HG02678 (cell line): ENCODE measurements around the gene NR2F1.

Experiments
- ATAC-seq: cut with Tn5 transposase; IDR thresholded peaks from one replicate; pipeline ENCODE4 v1.9.1; 2021; ENCODE audit warnings: mild to moderate bottlenecking, moderate library complexity; ENCODE audit not compliant: unreplicated experiment

Gene NR2F1

DNA sequence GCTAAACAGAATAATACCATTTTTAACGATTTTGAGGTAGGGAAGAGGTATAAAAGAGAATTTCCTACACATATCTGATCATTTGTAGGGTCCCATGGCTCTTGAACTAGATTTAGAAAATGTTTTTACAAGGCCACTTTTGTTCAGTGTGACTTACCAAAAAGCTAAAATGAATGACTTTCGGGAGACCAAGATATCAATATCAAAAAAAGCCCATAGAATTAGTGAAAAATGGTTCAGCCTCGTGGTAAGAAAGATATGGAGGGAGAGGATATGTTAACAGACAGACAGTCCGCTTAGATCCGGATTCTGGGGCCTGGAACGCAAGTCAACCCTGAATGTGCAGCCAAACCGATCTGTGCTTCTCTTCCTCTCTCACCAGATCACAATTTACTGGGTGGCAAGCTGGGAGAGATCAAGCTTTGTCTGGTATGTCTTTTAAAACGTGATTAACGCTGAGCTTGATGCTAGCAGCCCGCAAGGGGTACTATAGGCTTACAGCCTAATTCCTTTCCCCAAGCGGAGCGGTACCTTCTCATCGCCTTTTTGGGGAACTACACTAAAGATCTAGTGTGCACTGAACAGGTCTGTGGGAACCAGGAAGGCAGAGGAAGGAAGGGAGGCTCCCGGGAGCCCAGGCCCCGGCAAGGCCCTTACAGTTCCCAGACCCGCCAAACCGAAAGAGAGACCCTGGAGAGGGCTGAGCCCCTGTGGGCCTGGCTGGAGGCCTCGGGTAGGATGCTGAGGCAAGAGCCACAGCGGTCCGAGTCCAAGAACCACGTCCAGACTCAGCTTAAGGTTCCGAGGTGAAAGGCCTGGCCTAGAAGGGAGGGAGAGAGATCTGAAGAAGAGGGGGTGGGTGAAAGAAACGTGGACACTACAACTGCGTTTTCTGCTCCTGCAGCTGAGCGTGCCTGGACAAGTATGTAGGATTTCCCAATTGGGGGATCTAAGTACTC lies 4.9 kb upstream of the NR2F1 start:
- no peak for ATAC-seq

DNA sequence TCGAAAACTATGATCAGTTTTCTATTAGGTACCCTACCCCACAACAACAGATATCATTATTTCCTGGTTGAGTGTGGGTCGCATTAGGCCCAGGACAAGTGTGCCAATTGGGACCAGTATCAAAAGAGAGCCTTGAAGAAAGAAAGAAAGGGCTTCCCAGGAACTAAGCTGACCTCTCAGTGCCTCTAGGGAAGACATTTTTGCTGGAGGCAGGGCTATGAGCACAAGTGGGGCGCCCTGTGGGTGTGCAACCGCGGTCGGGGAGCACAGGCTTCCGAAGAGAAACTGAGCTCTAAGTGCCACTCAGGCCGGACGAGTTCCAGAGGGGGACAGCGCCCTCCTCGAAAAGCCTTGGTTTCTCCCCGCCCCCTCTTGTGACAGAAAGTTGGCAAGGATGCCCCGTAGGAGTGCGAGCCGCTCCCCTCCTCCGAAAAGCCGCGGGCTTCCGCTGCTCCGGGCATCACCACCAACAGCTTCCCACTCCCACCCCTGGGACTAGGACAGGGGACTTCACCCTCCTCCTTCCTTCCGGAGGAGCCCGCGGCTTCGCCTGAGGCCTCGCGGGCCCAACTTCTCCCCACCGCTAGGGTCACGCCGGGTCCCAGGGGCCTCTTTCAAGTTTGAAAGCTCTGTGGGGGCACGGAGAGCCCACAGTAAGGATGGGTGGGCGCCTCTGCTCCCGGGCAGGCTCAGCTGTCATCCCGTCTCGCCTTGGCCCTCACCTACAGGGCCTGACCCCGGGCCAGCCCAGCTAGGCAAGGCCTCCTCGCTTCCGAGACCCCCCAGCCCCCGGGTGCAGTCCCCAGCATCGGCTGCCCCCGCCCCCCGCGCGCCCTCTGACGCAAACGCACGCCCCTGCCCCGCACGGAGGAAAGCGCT lies 4.0 kb upstream of the NR2F1 start:
- ATAC-seq = no peak

DNA sequence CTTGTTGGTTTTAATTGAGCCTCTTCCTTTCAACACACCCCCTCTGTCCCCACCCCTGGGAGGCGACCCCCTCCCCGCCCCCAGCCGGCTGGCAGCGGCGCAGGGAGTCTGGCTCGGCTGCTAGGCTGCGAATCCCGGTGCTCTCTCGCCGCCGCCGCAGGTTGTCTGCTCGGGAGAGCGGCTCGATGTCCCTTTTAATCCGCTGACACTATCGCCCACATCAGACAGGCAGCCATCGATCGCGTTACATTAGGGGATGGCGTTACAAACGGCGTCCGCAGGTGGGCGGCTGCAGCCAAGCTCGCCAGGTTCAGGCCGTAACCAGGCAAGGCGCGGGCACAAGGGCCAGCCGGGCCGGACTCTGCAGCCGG lies 3.3 kb upstream of the NR2F1 start:
- ATAC-seq = no peak

DNA sequence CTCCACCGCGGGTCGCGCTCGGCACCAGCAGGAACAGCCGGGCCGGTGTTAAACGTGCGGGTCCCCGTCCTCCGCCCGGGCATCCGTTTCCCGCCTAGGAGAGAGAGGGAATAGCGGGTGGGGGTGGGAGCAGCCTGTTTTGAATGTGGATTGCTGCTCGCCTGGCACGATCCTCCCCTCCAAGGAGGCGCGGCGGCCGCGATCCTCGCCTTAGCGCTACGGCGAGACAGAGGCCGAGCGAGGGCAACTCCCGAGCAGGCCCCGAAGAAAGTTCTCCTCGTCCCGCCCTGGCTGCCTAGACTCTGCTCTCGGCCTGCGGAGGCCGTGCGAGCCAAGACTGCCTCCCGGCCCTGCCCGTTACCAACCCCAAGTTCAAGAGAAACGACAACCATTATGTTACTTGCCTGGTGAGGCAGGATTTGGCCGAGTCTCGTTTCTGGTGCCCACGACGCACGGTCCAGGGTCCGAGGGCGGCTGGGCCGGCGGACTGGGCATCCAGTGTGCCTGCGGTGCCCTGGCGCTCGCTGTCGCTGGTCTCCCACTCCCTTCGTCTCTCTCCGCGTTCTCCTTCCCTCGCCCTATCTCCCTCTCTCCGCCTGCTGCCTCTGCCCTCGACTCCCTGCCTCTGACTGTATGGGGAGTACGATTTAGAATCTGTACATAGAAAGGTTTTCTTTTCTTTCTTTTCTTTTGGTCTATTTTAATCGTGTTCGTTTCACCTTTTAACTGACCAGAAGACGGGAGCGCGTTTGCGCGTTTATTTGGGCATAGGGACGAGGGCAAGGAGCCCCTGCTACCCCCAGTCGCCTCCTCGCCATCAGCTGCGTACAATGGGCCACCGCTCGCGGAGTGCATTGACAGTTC lies 2.7 kb upstream of the NR2F1 start:
- ATAC-seq = no peak

DNA sequence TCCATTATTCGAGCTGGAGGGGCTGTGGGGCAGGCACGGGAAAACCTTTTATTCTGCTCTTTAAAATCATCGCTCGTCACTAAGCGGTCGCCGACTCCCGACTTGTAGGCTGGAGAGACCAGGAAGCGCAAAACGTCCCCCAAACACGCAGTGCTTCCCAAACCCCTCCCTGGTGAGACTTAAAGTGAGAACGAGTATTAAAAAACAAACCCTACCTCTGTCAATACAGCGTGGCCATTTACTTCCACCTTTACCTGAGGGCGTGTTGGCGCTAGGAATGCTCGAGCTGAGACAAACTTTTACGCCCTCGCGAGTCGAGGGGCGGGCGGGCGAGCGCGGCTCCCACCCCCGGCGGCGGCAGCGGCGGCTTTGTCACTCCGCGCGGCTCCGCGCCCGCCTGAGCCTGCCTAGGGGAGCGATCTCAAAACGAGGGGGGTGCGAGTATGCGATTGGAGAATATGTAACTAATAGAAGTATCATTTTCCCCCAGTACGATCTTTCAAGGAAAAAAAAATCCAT lies 2.0 kb upstream of the NR2F1 start, which contains the start of gene NR2F1-AS1:
Gene NR2F1-AS1 (minus strand): TSS at position 293 of the 519 bp plus-strand sequence.
- ATAC-seq = peak; percentile 29

DNA sequence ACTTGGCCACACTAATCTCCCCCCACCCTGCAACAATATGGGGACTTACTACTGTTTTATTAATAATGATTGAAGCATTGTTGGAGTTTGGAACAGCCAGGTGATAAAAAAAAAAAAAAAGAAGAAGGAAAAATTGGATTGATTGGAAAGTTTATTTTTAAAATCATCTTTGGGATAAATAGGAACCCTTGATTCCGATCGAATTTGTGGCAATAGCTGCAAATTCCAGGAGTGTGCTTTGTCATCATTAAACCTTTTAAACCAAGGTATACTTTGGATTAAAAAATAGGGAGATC lies 907 bp upstream of the NR2F1 start:
- ATAC-seq = no peak

DNA sequence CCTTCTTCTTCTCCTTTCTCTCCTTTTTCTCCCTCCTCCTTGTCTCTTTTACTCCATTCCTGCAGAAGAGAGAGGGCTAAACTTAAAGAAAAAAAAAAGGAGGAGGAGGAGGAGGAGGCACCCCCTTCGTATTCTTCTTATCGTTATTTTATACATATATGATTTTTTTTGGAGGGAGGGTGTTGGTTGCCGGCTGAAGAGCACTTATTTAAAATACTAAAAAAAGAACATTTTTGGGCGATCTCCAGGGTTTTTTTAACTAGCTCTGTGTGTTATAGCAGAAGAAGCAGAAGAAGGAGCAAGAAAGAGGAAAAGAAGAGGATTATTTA lies 381 bp downstream of the NR2F1 start:
- no peak for ATAC-seq

DNA sequence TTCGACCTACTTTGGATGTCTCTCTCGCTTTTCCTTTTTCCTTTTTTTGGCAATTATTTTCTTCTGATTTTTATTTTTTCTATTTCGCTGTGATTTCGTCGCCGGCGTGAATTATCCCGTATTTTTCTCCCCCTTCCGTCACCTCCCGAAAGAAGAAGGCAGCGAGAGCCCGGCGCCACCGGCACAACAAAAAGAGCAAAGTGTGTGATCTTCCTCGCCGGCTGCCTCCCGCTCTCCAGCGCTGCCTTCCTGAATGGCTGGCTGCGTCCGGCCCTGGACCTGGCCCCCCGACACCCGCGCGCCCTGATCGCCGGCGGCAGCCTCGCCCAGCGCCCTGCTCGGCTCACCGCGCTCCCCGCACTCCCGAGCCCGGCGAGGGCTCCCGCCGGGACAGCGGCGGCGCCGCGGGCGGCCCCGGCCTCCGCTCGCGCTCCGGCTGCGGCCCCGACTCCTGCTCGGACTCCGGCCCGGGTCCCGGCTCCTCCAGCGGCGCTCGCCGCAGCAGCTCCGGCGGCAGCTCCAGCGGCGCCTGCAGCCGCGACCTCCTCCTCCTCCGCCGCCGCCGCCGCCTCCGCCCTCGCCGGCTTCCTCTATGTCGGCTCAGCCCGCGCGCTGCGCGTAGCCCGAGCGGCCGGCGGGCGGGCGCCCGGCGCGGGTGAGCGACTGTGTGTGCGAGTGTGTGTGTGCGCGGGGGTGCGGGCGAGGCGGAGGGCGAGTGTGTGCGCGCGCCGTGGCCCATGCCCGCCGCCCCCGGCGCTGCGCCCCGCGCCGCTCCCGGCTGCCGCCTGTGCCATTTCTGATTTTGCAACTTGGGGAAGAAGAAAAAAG lies 960 bp downstream of the NR2F1 start:
- peak; percentile 32 for ATAC-seq

DNA sequence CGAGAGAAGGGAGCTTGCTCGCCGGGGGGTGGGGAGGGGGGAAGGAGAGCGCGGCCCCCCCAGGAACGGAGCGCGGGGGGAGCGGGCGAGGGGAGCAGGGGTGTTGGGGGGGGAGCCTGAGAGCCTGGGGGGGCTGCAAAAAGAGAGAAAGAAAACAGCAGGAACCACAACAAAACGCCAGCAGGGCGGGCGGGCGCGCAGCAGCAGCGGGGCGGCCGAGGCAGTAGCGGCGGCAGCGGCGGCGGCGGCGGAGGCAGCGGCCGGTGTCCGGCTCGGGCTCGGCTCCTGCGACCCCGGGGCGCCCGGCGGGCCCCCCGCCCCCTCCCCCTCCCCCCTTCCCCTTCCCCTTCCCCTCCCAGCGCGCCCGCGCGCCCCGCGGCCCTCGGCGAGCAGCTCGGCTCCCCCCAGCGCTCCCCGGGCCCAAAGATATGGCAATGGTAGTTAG lies 1.6 kb downstream of the NR2F1 start:
- ATAC-seq = no peak

DNA sequence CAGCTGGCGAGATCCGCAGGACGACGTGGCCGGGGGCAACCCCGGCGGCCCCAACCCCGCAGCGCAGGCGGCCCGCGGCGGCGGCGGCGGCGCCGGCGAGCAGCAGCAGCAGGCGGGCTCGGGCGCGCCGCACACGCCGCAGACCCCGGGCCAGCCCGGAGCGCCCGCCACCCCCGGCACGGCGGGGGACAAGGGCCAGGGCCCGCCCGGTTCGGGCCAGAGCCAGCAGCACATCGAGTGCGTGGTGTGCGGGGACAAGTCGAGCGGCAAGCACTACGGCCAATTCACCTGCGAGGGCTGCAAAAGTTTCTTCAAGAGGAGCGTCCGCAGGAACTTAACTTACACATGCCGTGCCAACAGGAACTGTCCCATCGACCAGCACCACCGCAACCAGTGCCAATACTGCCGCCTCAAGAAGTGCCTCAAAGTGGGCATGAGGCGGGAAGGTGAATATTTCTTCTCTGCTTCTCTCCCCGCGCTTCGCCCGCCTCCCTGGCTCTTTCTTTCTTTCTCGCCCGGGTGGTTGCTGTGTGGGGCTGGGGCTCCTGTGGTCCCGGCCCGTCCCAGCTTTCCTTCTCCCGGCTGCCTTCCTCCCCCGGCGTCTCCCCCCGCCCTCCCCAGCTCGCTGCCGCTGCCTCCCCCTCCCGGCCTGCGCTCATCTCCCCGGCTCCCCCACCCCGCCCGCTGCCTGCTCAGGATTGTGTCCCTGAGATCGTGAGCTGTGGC lies 2.2 kb downstream of the NR2F1 start:
- ATAC-seq = no peak

DNA sequence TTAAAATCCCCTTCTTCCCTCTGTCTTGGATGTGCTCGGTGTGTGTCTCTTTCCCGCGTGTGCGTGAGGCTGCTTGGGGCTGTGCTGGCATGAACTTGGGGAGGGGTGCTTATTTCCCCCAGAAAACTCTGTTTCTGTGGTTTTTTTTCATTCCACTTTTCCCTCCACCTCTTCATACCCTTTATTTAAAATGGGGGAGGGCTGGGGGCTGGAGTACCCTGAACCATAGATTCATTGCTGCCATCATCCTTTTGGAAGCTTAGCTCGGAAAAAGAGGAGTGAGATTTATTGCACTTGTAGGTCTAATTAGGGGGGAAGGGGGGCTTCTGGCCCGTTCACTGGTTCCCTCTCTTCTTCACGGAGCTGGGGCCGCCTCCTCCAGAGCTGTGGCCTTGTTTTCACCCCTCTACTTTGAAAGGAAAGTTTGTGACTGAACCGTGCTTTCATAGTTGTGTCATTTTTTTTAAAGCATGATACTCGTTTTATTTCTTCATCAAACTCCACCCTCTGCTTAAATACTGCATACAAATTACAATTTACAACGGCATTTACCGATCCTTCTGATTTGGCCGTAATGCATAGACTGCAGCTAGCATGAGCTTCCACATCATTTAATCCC lies 2.9 kb downstream of the NR2F1 start:
- ATAC-seq = no peak

DNA sequence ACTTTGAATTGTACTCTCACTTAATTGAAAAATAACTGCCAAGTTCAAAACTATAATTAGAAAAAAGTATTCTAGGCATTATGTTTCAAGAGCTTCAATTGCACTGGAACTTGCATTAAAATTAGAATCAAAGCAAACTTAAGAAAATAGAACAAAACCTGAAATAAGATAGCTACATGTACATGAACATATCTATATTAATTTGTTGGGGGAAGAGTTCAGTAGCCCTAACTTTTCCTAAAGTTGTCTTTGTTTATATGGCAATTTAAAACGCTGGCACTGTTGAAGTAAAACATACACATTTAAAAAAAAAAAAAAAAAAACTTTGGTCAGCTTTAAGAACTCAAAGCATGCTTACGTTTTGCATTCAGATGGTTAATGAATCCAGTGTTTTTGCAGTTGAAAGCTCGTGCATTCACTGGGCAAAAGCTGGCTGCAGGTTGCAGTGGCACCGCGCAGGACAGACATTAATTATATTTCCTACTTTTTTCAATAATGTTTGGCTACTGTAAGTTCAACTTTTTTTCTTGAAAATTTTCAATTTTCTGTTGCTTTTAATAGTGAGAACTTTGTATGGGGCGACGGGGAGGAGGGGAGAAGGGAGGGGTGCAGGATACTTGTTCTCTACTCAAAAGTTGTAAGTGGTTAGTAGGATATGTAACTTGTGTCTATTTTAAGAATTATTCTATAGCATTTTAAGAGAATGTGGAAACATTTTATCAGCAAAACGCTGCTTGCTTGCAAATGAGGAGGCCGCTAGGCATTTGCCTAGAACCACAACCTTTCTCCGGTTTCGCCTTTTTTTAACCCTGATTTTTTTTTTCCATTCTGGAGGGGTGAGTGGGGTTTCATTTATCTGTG lies 3.9 kb downstream of the NR2F1 start:
- ATAC-seq = no peak

DNA sequence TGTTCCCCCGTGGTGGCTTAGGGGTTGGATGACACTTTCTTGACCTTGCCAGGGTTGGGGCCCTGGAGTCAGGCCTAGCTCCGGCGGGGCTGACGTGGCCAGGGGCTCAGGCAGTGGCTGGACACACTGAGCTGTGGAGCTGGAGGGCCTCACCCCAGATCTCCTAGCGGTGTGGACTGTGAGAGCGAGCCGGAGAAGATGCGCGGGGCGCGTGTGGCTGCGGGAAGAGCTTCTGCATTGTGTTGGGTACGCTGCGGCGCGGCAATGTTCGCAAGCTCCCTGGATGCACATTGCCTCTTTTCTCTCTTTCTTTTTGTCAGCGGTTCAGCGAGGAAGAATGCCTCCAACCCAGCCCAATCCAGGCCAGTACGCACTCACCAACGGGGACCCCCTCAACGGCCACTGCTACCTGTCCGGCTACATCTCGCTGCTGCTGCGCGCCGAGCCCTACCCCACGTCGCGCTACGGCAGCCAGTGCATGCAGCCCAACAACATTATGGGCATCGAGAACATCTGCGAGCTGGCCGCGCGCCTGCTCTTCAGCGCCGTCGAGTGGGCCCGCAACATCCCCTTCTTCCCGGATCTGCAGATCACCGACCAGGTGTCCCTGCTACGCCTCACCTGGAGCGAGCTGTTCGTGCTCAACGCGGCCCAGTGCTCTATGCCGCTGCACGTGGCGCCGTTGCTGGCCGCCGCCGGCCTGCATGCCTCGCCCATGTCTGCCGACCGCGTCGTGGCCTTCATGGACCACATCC lies 4.8 kb downstream of the NR2F1 start:
- ATAC-seq = no peak

DNA sequence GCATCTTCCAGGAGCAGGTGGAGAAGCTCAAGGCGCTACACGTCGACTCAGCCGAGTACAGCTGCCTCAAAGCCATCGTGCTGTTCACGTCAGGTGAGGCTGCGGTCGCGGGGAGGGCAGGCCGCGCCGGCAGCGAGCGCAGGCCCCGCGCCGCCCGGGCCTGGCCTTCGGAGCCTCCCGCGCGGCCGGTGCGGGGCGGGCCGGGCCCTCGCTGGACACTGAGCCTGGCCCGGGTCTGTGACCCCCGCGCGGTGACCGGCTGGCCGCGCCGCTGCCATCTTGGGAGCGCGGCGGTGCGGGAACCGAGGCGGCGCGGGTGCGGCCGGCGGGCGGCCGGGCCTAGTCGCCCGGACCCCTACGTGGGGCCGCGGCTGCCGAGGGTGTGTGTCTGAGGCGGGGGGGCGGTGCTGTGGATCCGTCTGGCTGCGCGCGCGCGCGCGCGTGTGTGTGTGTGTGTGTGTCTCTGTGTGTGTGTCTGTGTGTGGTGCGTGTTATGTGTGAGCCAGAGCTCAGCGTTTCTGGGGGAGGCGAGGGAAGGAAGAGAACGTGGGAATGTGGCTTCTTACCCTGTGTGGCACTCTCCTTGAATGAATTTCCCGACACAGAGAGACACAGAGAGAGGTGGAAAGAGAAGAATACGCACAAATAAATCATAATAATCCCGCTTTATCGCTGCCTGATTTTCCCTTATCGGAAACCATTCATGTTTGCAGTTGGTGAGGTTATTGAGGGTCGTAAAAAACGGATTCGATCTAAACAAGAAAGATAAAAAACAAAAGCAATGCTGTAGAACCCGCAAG lies 5.5 kb downstream of the NR2F1 start:
- no peak for ATAC-seq

DNA sequence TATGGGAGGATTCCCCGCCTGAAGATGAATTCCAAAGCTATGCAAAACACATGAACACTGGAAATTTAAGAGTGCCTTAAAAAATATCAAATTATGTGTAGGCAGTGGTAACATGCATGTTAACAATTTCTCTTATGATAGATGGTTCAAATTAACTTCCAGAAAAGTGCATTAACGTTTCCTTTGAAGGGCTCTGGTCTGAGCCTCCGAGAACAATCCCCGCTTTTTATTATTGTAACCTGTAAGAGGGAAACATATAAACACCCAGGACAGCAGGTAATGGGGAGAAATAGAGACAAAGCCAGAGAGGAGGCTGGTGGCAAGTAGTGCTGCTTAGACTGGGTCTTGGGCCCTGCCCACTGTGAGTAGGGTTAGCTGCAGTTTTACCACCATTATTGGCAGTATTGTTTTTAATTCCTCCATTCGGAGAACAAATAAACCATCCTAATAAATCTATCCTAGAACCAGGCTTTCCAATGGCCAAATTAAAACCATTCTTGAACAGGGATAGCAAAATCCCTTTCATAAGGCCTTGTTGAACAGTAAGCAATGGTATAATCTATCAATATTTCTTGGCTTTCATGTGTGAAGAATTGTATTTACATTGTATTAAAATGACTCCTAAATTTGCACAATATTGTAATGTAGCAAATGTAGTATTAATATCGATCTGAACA lies 6.3 kb downstream of the NR2F1 start:
- no peak for ATAC-seq

DNA sequence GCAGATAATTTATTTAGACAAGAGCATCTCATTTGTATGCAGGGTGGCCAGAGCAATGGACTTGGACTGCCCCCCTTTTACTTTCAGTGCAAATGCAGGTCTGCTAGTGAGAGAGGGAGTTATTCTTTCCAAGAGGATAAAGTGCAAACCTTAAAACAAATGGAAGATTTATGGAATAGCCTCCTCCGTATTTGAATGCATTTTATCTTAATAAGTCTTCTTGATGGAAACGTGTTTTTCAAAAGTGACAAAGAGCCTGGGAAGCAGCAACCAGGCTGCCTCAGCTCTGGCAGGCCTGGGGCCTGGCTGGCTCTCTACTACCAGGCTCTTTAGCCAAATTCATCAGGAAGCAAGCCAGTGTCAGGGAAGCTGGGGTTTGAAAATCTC lies 6.8 kb downstream of the NR2F1 start:
- no peak for ATAC-seq
